ENCODE measurements around the gene PRMT3. TPM values are rescaled to one million over a fixed set of nuclear protein-coding genes. Genes with fewer than 3 reads are reported as not detected.
"Not testable (repeated sequence)": the region's sequence is repeated elsewhere in the genome, so short reads cannot be mapped to it uniquely, and the experiment has no call there.

PRMT3 gene
- total RNA-seq, 1 donor from 2014 or later: 16.4 TPM

DNA sequence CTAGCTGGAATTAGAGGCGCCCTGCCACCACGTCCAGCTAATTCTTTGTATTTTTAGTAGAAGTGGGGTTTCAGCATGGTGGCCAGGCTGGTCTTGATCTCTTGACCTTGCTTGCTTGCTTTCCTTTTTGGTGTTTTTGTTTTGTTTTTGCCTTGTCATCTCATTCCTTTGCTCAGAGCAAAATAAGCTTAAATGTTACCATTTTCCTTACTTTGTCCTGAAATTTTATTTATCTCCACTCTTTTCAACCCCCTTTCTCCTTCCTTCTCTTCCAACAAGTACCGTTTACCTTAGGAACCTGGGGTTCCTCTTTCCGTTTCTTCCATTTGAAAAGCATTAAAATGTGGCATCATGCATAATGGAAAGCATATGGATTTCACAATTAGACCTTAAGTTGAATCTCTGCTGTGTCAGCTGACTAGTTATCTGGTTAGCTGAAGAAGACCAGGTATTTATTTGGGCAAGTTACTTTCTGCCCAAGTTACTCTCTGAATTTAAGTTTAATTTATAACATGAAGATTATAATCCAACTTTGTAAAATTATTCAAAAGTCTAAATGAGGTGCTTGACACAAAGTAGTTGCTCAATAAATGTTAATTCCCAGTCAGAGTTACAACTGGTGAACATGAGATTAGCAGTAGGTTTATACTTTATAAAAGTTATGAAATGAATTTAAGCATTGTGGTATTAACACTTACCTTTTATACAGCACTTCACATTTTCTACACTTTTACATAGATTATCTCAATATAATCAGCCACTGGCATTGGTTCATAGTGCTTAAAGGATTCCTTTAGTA is 69.7 kb downstream of the PRMT3 start:
- DNase-seq (ENCODE audit: low read depth): no peak

DNA sequence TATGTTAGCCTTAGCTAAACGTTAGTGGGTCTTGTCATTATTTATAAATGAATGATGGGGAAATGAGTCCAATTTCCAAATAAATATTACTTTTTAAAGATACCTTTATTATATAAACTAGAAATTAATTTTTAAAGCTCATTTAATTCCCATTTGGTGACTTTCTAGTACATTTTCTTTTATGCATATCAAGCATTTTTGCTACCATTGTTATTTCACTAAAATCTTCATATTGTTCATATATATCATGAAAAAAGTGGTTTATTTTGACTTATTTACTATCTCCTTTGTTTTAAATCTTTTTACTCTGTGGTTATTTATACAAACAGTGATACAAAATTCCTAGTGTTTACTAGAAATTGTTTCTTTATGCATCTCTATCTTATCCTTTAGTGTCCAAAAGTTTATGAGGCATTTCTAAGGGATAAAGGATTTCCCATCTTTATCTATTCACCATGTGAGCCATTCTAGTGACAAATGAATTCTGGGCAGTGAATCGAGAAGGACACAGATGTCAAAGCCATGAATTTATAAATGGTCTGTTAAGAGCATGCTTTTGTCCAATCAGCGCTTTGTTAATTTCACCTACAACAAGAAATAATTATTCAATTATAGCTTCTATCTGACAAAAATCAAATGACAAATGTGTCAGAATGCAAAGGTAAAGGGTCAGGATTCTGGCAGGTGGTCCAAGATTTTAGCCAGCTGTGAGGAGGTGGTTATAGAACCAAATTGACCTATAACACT is 70.6 kb downstream of the PRMT3 start:
- DNase-seq (ENCODE audit: low read depth): no peak

DNA sequence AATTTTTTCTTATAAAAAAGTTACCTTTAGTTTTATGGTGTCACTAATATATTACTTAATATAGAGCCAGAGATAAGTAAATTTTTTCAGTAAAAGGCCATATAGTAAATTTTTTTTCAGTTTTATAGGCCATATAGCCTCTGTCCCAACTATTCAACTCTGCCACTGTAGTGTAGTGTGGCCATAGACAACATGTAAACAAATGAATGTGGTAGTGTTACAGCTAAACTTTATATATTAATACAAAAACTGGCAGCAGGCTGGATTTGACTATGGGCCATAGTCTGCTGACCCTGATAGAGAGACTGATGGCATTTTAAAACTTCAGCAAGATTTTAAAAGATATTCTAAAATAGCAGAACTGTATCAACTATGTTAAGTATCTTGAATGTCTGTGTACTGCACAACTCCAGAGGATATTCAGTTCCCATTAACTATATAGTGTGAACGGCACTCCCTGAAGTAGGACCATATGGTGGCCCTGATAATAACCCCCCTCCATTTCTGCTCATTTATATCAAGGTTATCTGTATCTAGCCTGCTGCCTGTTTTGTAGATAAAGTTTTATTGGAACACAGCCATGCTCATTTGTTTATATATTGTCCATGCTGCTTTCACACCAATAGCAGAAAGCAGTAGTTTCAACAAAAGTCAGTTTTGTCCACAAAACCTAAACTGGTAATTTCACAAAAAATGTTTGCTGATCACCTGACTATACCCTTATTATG is 71.6 kb downstream of the PRMT3 start:
- no peak for DNase-seq (ENCODE audit: low read depth)

DNA sequence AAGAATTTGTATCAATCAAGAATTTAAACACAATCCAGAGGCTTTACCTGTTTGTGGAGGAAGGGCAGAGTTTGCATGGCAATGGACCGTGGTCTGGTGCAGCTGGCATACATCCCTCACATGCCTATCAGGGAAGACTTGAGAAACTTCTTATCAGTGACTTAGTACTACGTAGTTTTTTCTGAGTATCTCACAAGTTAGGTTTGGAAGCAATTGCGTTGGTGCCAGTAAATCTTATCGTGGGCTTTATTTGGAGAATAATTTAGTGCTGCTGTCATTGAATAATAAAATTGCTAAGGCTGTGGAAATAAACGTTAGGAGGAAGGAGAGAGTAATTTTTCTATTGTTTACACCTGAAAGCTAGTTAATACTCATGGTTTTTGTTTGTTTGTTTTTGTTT is 72.3 kb downstream of the PRMT3 start:
- DNase-seq (ENCODE audit: low read depth): no peak

DNA sequence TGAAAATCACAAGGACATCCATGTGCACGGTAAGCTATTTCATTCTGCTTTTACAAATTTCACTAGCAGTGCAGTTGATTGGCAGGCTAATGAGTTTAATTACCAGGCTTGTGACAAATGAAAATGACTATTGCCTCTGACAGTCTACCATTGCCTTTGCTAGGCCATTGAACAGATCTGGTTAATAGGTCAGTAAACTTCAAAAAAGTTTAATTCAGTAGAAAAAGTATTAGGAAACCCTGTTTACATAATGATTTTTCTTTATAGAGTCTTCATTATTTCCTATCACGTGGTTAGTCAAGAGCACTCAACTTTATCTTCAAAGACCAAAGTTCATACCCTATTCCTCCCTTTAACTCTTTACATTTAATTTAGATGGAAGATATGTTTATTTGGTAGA is 77.0 kb downstream of the PRMT3 start:
- no peak for DNase-seq (ENCODE audit: low read depth)

DNA sequence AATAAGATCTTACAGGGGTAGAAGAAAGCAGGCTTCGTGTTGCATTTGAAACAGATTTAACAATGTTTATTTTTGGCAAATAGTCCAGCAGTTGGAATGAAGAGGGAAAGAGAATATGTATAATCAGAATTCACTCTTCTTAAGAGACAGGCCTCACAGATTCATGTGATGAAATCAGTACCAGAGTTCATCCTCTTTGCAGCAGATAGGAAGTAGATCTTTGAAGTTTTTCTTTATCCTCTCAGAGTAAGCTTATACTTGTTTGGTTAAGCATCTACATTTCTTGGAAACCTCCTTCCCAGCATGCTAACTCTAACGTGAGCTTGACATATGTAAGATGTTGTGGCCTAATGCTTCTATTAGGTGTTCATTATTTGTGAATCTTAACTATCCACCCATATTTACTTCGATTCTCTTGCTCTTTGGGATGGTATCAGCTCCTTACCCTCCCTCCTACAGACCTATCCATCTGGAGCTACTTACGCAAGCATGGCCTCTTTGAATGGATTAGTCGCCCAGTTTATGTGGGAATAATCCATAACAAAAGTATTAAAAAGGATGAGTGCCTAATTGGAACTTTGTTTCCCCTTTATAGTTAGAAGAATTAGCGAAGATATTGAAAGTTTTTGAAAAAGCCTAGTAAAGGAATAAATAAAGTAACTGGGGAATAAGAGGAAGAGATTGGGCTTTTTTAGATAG is 80.1 kb downstream of the PRMT3 start:
- no peak for DNase-seq (ENCODE audit: low read depth)

DNA sequence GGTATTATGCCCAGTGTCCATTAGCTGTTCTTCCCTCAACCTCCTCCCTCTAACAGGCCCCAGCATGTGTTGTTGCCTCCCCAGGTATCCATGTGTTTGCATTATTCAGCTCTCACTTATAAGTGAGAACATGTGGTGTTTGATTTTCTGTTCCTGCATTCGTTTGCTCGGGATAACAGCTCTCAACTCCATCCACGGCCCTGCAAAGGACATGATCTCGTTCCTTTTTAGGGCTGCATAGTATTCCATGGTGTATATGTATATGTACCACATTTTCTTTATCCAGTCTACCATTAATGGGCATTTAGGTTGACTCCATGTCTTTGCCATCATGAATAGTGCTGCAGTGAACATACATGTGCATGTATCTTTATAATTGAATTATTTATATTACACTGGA is 82.8 kb downstream of the PRMT3 start:
- DNase-seq (ENCODE audit: low read depth): no peak

DNA sequence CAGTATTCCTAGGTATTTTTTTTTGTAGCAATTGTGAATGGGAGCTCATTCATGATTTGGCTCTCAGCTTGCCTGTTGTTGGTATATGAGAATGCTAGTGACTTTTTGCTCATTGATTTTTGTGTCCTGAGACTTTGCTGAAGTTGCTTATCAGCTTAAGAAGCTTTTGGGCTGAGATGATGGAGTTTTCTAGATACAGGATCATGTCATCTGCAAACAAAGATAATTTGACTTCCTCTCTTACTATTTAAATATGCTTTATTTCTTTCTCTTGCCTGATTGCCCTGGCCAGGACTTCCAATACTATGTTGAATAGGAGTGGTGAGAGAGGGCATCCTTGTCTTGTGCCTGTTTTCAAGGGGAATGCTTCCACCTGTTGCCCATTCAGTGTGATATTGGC is 84.4 kb downstream of the PRMT3 start:
- not testable (repeated sequence) for DNase-seq (ENCODE audit: low read depth)

DNA sequence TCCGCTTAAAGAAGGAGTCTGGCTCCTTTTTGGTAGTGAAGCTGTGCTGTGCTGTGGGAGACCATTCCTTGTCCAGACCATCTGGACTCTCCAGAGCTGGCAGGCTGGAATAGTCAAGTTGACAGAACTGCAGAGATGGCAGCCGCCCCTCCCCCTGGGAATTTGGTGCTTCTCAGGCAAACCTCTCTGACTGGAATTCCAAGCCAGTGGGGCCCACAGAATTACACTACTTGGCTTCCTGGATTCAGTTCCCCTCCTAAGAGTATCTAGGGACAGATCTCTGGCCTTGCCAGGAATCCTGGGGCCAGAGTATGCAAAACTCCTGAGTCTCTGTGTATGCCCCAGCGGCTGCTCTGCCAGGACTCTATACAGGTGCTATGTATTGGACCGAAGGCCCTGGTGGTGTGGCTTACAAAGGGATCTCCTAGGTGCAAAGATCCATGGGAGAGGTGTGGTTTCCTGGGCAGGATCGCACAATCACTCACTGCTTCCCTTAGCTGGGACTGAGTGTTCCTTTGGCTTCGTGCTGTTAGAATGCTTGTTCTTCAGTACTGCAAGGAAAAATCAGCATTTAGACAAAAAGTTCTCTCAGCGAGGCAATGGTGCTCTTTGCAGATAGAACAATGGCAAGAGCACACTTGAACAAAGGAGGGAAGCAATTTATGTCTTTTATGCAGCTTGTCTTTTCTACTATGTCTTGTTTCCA is 86.8 kb downstream of the PRMT3 start:
- no peak for DNase-seq (ENCODE audit: low read depth)

DNA sequence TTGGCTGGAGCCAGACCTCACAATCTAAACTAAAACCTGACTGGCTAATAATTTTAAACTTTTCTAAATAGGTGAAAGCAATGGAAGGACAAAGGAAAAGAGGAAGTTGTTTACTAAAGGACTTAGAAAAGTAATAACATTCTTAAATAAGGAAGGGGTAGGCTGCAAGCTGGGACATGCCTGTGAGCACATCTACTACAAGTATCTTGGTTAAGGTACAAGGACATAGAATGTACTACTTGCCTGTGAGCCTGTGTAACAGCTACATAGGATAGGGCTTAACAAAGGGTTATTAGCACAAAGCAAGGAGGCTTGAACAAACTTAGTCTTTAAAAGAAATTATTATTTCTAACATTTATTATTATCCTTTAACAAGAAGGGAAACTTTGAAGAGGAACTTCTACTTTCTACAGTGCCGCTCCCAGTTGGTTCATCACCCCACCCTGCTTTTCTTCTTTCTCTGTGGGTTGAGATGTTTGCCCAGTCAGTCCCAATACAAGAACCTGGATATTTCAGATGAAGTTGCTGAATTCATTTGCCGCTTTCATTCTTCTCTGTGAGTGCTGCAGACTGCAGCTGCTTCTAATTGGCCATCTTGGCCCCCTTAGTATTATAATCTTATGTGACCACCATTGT is 87.5 kb downstream of the PRMT3 start:
- DNase-seq (ENCODE audit: low read depth): no peak

DNA sequence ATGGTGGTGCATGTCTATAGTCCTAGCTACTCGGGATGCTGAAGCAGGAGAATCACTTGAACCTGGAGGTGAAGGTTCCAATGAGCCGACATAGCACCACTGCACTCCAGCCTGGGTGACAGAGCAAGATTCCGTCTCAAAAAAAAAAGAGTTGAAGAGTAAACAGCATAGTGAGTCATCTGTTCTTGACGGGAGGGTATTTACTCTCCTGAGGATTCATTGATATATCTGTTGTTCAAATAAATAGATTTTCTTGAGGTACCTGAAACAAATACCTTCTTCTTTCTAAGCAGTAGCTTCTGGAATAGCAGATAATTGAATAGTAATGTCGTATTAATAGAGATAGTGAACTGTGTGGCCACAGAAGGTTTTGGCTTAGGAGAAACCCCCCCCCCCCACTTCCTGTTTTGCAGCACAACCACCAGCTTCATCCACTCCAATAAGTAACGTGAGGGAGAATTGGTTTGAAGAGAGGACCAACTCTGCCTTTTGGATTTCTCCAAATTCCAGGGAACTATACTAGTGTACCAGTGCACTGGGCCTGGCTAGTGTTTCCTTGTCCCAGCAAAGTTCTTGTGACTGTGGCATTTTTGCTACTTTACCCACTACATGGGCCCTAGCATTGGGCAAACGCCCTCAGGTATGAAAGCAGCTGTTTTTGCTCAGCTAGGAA is 90.0 kb downstream of the PRMT3 start:
- peak; percentile 9 for DNase-seq (ENCODE audit: low read depth)

DNA sequence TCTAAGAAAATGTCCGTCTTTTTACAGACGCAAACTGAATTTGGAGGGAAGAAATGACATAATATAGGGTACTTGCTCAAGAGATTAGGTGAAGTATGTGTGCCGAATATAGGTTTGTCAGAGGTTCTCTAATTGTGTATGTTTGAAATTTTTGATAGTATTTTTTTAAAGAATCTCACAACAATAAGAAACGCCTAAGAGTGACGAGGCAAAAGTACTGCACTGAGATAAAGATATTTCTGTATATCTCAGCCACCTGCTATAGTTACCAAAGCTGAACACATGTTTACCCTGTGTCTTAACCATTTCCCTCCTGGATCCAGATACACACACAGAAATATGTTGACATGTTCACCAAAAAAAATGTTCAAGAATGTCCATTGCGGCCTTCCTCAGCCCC is 92.0 kb downstream of the PRMT3 start:
- DNase-seq (ENCODE audit: low read depth): no peak

DNA sequence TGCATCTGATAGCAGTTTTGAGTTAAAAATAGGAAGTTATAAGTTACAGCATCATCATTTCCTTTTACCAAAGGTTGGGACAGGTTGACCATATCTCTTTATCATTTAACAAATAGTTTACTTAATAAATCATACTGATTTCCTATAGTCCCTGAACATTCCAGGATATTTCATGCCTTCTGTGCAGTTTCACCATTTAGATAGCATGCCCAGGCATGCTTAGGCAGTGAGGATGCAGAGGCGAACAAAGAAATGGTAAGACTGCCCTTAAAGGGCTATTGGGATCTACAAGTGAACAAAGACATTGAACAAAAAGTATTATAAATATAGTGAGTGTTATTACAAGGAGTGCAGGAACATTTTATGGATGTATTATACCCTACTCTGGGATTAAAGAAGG is 96.4 kb downstream of the PRMT3 start:
- DNase-seq (ENCODE audit: low read depth): no peak

DNA sequence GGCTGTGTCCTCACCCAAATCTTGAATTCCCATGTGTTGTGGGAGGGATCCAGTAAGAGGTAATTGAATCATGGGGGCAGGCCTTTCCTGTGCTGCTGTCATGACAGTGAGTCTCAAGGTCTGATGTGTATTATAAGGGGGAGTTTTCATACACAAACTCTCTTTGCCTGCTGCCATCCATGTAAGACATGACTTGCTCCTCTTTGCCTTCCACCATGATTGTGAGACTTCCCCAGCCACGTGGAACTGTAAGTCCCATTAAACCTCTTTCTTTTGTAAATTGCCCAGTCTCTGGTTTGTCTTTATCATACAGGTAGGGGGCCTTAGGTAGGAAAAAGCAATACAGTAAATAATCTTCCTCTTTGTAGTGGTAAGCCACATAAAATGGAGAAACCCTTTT is 96.9 kb downstream of the PRMT3 start:
- not testable (repeated sequence) for DNase-seq (ENCODE audit: low read depth)

DNA sequence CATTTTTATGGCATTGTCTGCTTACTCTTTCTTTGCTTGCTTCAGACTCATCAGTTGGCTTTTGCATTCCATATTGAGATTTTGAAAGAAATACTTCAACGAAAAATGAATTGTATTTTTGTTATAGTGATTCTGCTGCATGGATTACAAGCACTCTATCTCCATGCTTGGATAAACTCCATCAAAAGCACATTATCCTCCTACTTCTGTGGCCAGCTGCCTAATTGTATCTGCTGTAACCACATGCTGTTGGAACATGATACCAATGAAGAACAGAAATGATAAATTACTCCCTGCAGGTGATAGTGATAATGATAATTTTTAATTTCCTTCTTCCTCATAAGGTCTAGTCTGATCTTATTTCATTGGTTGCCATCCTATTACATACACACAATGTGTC is 100.8 kb downstream of the PRMT3 start:
- DNase-seq (ENCODE audit: low read depth): peak; percentile 4

DNA sequence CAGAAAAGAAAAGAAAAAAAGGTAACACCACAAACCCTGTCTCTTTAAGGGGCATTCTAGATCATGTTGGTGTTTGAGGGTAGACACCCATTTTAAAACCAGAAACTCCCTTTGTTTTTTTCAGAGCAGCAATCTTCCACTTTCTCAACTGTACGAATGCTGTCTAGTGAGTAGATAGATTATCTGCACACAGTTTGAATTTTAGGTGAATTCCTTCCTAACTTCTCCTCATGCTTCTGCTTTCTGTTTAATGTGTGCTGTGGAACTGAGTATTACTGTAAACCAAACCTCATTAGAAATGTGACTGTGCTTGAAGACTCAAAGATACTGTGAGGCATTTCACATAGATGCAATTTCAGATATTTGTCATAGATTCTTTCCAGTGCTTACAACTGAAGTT is 102.4 kb downstream of the PRMT3 start:
- DNase-seq (ENCODE audit: low read depth): no peak

DNA sequence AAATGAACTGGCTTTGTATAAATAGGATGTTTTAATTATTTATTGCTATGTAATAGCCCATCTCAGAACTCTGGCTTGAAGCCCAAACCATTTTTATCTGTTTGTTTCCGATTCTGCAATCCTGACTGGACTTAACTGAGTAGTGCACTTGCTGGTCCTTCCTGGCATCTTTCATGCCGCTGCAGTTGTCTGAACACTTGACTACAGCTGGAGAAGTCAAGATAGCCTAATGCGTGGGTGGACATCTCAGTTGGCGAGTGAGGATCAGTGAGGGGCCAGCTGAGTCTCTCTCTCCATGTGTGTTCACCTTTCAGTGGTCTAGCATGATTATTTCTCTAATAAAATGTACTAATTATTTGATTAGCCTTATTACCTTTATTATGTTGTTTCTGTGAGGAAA is 105.8 kb downstream of the PRMT3 start:
- DNase-seq (ENCODE audit: low read depth): no peak

DNA sequence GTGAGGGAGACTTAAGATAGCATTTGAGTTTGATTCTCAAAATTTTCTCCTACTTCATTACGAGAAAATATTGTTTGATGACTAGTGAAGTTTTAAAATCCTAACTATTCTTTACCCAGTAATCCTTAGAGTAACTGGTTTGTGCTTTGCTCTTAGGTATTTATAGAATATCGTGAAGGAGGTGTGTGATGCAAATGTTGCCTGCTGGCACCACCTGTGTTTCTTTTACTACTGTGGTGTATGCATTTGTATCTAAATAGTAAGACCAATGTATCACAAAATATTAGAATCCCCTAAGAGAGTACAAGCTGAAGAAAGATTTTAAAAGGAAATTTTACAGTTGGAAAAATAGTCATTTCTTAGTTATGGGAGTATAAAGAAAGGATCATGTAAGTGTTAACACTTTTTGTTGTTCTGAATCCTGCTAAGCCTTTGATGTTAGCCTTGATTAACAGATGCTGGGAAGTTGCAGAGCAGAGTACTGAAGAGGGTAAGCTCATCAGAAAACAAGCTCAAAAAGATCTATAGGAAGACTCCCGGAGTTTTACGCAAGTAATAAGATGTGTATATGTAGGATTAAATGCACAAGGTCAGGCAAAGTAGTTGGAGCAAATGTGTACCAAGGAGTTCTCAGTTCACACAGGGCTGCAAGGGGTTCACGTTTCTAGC is 109.7 kb downstream of the PRMT3 start:
- DNase-seq (ENCODE audit: low read depth): no peak

DNA sequence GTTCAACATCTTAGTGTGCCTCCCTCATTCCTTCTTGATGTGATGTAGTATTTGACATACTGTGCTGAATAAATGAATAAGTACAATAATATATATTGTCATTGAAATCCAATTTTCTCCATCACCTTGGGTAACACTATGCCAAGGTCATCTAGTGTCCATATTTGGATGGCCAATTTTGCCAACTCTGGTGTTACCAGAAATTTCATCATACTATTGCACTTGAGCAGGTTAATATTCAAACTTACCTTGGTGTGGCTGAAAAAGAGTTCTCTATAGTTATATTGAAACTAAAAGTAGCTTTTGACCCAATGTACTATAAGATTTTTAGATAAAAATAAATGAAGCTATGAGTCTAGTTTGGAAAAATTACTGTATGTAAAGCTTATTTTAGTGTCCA is 113.7 kb downstream of the PRMT3 start:
- DNase-seq (ENCODE audit: low read depth): peak; percentile 28

DNA sequence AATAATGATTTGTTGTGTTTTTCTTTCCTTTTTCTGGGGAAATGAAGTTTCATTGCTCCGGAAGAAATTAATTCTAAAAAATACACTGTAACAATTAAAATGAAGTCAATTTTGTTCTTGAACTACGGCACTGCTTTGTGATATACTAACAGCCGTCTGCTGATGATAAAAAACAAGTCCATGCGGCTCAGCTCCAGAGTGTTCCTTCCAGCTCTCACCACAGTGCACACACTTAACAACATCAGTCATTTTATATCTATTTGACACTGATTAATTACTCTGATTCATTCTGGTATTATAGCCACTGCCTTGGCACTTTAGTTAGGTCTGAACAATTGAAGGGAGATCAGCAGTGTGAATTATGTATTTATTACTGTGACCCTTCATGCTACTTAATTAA is 114.5 kb downstream of the PRMT3 start:
- DNase-seq (ENCODE audit: low read depth): peak; percentile 5

Measured in renal cortical epithelial cell (primary cell).